Measurements from ENCODE around the gene MAST1.
"Not testable (repeated sequence)": the region's sequence is repeated elsewhere in the genome, so short reads cannot be mapped to it uniquely, and the experiment has no call there.

Gene MAST1

GRCh38 chr19:12838182-12838885 is at the start of gene MAST1:
MAST1 (plus strand) TSS chr19:12838515; CDS start chr19:12838573, 58 bp downstream.
- no peak for DNase-seq (ENCODE audit: low read depth, low spot score)

GRCh38 chr19:12788682-12789097 is 49.6 kb upstream of the MAST1 start:
- no peak for DNase-seq (ENCODE audit: low read depth, low spot score)

DNA sequence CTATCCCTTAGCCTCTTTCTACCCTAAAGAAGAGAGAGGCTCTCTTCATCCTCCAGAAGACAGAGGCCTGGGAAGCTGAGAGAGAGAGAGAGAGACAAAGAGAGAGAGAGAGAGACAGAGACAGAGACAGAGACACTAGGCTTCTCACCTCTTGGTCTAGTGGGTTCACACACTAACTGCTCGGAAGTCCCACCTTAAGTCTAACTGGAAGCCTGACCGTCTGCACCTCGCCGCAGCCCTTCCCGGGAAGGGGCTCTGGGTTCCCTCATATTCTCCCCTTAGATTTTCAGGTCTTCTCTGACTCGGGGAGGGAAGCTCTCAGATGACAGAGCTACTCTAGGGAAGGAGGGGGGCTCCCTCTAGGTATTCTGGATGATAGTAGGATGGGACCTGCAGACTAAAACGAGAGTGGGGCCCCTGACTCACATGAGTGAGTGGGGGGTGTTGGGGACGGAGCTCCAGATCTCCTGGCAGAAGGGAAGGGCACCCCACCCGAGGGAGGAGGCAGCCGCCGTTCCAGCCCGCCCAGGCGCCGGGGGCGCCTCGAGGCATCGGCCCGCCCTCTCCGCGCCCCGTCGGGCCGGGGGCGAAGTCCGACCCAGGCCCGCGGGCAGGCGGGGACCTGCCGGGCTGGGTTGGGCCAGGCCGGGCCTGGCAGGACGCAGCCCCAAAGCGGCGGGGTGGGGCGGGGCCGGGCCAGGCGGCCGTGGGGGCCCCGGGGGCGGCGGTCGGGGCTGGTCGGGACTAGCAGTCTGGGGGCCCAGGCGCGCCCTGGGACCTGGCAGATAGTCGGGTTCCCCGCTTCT is 49.0 kb upstream of the MAST1 start:
- DNase-seq (ENCODE audit: low read depth, low spot score), result no peak

DNA sequence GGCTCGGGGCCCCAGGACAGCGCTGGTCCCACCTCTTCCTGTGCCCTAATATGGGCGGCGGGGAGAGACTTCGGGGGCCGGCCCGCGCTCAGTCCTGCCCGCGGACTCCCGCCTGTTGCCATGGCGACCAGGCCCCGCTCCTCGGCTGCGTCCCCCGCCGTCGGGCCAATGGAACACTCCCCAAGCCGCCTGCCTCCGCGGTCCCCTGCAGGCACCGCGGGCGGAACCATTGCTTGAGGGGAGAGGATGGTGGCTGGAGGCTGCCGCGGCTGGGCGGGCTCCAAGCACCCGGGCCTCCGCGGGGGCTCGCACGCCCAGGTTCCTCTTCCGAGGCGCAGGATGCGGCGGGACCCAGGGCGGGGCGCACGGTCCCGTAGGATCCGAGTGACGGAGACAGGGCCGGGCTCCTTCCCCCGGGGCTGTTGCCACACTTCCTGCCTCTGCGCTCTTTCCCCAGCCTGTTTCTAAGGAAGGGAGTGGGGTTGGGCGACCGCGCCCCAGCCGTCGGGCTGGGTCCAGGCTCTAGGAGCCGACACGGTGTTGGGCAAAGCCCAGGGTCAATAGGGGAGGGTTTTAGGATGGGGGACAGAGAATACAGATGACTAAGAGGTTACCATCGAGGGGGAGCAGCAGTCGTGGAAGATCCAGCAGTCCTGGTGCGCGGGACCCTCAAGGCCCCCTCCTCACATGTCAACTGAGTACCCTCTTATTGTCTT is 48.3 kb upstream of the MAST1 start:
- no peak for DNase-seq (ENCODE audit: low read depth, low spot score)

- no peak for DNase-seq (ENCODE audit: low read depth, low spot score)
Observed at GRCh38 chr19:12790628-12791344, 47.5 kb upstream of the MAST1 start.

GRCh38 chr19:12791345-12792050 is 46.8 kb upstream of the MAST1 start, which contains the start of gene JUNB:
JUNB (plus strand) TSS chr19:12791486; CDS start chr19:12791772, 286 bp downstream.
- no peak for DNase-seq (ENCODE audit: low read depth, low spot score)

GRCh38 chr19:12792051-12792852 is 46.1 kb upstream of the MAST1 start:
- no peak for DNase-seq (ENCODE audit: low read depth, low spot score)

GRCh38 chr19:12792853-12793289 is 45.4 kb upstream of the MAST1 start:
- DNase-seq (ENCODE audit: low read depth, low spot score), result no peak

DNA sequence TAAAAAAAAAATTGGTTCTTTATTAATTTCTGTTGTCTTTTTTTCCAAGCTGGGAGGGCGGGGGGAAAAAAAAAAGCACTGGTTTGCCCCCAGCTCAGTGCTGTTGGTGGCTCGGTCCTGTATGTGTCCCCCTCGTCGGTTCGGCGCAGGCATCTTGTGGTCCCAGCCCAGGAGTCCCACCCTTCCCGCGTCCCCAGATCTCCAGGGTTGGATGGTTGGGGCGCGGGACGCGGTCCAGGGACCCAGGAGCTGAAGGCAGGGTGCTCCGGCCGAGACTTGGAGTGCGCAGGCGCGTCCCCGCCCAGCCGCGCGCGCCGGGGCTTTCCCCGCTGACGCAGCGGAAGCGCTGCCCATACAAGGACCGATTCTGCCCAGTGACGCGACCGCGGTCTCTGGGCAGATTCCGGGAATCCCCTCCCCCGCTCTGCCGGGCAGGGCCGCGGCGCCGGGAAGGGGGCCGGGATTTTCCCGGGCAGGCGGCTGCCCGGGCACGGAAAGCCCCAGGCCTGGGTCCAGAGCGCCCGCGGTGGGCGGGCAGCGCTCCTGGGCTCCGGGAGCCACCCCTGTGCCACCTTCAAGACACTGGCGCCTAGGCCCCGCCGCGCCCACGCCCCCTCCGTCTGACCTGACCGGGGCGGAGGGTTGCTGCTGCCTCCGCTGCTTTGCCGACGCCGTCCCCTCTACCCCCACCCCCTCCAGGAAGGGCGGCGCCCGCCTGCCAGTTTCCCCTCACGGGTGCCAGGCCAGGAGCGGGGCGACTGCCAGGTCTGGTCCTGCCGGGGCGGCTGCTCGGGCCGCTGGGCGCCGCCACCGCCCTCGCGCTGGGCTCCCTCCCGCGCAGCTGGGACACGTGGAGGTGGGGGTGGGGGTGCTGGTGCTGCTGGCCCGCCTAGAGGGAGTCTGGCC is 44.8 kb upstream of the MAST1 start:
- no peak for DNase-seq (ENCODE audit: low read depth, low spot score)

DNA sequence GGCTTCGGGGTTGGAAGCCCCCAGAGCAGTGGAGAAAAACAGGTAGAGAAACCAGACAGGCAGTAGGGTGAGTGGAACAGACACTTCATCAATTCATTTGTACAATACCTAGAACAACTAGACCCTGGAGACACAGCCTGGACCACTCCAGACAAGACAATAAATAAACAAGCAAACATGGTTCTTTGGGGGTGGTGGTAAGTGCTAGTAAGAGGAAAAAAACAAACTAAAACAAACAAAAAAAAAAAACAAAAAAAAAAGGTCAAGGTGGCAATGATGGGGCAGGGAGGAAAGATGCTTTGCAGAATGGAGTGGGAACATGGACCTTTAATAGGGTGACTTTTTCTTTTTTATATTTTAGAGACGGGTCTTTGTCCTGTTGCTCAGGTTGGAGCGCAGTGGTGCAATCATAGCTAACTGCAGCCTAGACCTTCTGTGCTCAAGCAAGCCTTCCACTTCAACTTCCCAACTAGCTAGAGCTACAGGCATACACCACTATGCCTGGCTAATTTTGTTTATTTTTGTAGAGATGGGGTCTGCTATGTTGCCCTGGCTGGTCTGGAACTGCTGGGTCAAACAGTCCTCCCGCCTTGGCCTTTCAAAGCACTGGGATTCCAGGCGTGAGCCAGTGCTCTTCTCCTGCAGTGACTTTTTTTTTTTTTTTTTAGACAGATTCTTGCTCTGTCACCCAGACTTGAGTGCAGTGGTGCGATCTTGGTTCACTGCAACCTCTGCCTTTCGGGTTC is 43.9 kb upstream of the MAST1 start:
- DNase-seq (ENCODE audit: low read depth, low spot score), result no peak

- no peak for DNase-seq (ENCODE audit: low read depth, low spot score)
Observed at GRCh38 chr19:12794971-12795381, 43.3 kb upstream of the MAST1 start.

GRCh38 chr19:12796146-12797071 is 41.9 kb upstream of the MAST1 start:
- no peak for DNase-seq (ENCODE audit: low read depth, low spot score)

- no peak for DNase-seq (ENCODE audit: low read depth, low spot score)
Observed at GRCh38 chr19:12797141-12797587, 41.2 kb upstream of the MAST1 start.

- not testable (repeated sequence) for DNase-seq (ENCODE audit: low read depth, low spot score)
Observed at GRCh38 chr19:12797607-12798006, 40.7 kb upstream of the MAST1 start.

DNA sequence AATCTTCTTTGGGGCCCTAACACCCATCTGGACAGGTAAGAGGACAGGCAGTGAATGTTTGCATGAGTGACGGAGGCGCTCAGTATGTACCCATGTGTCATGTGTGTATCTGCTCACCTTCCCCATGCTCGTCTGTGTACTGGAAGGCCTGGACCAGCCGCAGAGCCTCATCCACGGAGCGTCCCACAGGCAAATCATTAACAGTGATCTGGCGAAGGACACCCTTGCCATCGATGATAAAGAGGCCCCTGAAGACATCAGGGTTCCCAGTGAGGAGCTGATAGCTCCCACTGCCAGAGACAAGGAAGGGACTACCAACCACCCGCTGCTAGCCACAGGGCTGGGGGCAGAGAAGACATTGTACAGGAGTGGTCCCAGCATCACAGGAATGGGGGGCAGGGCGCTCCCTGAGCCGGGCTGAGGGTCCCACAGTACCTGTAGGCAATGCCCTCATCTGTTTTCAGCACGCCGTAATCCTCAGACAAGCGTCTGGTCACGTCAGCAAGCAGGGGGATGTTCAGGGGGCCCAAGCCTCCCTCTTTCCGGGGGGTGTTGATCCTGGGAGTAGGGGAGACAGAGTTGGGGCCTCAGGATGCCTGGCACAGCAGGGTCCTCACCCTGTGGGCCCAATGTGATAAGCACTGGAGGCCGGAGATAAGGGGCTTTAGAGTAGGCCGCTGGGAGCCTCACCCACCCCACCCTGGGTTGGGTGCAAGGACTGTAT is 38.4 kb upstream of the MAST1 start:
- DNase-seq (ENCODE audit: low read depth, low spot score), result no peak

GRCh38 chr19:12800466-12800770 is 37.9 kb upstream of the MAST1 start:
- DNase-seq (ENCODE audit: low read depth, low spot score), result no peak
